CD4-positive, CD25-positive, alpha-beta regulatory T cell (primary cell): Measurements from ENCODE around the gene DPP10. TPM values are rescaled to one million over a fixed set of nuclear protein-coding genes. Genes with fewer than 3 reads are reported as not detected.

Experiments
- ATAC-seq, 2 donors: fragments of 150-1000 bp; cut with Tn5 transposase; one replicate each; pipeline ENCODE4 v1.10.0; 2021; ENCODE audit warnings: low read depth in 2 of 2, moderate number of reproducible peaks in 2 of 2, moderate library complexity in 1 of 2
- DNase-seq, 3 donors: peaks; one replicate each; pipeline versions ENCODE4 v3.0.0 to v3.0.0-alpha.2; 2012 to 2022; ENCODE audit warnings: mixed read lengths in 1 of 3
- H3K27ac ChIP-seq: one replicate; pipeline ENCODE4 v1.7.0; 2013; ENCODE audit warnings: mild to moderate bottlenecking, low read length; ENCODE audit not compliant: insufficient read depth, poor library complexity, severe bottlenecking
- H3K27me3 ChIP-seq: one replicate; pipeline ENCODE4 v1.7.0; 2013; ENCODE audit warnings: low read length; ENCODE audit not compliant: control insufficient read depth, insufficient read depth
- H3K36me3 ChIP-seq: one replicate; pipeline ENCODE4 v1.7.0; 2013; ENCODE audit warnings: mild to moderate bottlenecking, low read length, moderate library complexity; ENCODE audit not compliant: control insufficient read depth, insufficient read depth
- H3K4me1 ChIP-seq: 2 replicates; pipeline ENCODE4 v1.7.0; 2013; ENCODE audit warnings: mild to moderate bottlenecking, low read length; ENCODE audit not compliant: insufficient read depth, control insufficient read depth, poor library complexity, severe bottlenecking
- H3K4me3 ChIP-seq: one replicate; pipeline ENCODE4 v1.7.0; 2013; ENCODE audit warnings: low read depth, mild to moderate bottlenecking, low read length, moderate library complexity
- H3K9me3 ChIP-seq, 2 experiments: 1 replicate in 1 of 2; 2 replicates in 1 of 2; pipeline ENCODE4 v1.7.0; 2013; ENCODE audit warnings: low read length in 2 of 2, mild to moderate bottlenecking in 1 of 2, moderate library complexity in 1 of 2; ENCODE audit not compliant: control insufficient read depth in 2 of 2
- H3K27ac Mint-ChIP-seq, 3 donors: one replicate each; pipeline ENCODE4 v1.8.0; 2020 to 2022; ENCODE audit warnings: mild to moderate bottlenecking in 3 of 3, mixed read lengths in 3 of 3, moderate library complexity in 2 of 3
- H3K27me3 Mint-ChIP-seq: one replicate; pipeline ENCODE4 v1.8.0; 2022; ENCODE audit warnings: mild to moderate bottlenecking, mixed read lengths
- H3K36me3 Mint-ChIP-seq: one replicate; pipeline ENCODE4 v1.8.0; 2020; ENCODE audit warnings: mixed read lengths
- H3K4me1 Mint-ChIP-seq, 4 donors: one replicate each; pipeline ENCODE4 v1.8.0; 2020 to 2022; ENCODE audit warnings: mixed read lengths in 4 of 4, mild to moderate bottlenecking in 1 of 4
- H3K4me3 Mint-ChIP-seq, 4 donors: one replicate each; pipeline ENCODE4 v1.8.0; 2020 to 2022; ENCODE audit warnings: mild to moderate bottlenecking in 4 of 4, mixed read lengths in 4 of 4, moderate library complexity in 3 of 4
- H3K9me3 Mint-ChIP-seq, 7 donors: one replicate each; pipeline ENCODE4 v1.8.0; 2020 to 2022; ENCODE audit warnings: mixed read lengths in 7 of 7, mild to moderate bottlenecking in 3 of 7, moderate library complexity in 2 of 7
- polyA plus RNA-seq, 4 donors: library from polyadenylated mRNA; unstranded; fragments of 300-500 nt; fragmentation: Illumina TruSeq; gene quantifications; one replicate each; pipeline ENCODE4 v1.2.3, GENCODE V29; 2021
- total RNA-seq: library from RNA; stranded (reverse); gene quantifications from one replicate; pipeline ENCODE4 v1.2.3, GENCODE V29; 2022

The DPP10 gene
- total and polyA plus RNA-seq, 5 donors from 2014 or later = not detected

GRCh38 chr2:114537777-114538176 lies 95.3 kb downstream of the DPP10 start:
- no peak overlapping the region for H3K27ac ChIP-seq
- DNase-seq = no peak
- peaks cover 0 to 2% (median 0%) of the 10 kb centered on the region in 7 donors for H3K9me3 Mint-ChIP-seq

GRCh38 chr2:114542695-114543094 lies 100.3 kb downstream of the DPP10 start:
- Histone ChIP-seq H3K27me3 (no peaks in the 10 kb centered on the region), H3K36me3 (no peaks in the 10 kb centered on the region), H3K9me3 (no peaks in the 10 kb centered on the region), H3K4me1 (no peaks in the 10 kb centered on the region), H3K4me3 (no peak overlapping the region), H3K27ac (no peak overlapping the region)
- no peak overlapping the region for H3K27ac Mint-ChIP-seq
- H3K9me3 Mint-ChIP-seq = peaks cover 0 to 2% (median 0%) of the 10 kb centered on the region in 7 donors
- ATAC-seq (no peak), DNase-seq (no peak)
- H3K4me3 Mint-ChIP-seq = no peak overlapping the region
- H3K27me3 Mint-ChIP-seq = peaks cover 6% of the 10 kb centered on the region
- no peaks in the 10 kb centered on the region for H3K36me3 Mint-ChIP-seq
- H3K4me1 Mint-ChIP-seq = peaks cover 0 to 7% (median 0%) of the 10 kb centered on the region in 4 donors

More at GRCh38 chr2:114537777-114538176, 95.3 kb downstream of the DPP10 start:
- Mint-ChIP-seq H3K4me3 (no peak overlapping the region), H3K36me3 (no peaks in the 10 kb centered on the region), H3K4me1 (no peaks in the 10 kb centered on the region), H3K27ac (no peak overlapping the region), H3K27me3 (no peaks in the 10 kb centered on the region)
- Histone ChIP-seq H3K4me1 (no peaks in the 10 kb centered on the region), H3K4me3 (no peak overlapping the region), H3K27me3 (no peaks in the 10 kb centered on the region), H3K36me3 (no peaks in the 10 kb centered on the region), H3K9me3 (no peaks in the 10 kb centered on the region)
- ATAC-seq = no peak

- H3K36me3 Mint-ChIP-seq = no peaks in the 10 kb centered on the region
- no peak overlapping the region for H3K27ac Mint-ChIP-seq
- no peak overlapping the region for H3K4me3 ChIP-seq
- H3K36me3 ChIP-seq = no peaks in the 10 kb centered on the region
- H3K4me1 ChIP-seq = no peaks in the 10 kb centered on the region
- no peaks in the 10 kb centered on the region for H3K27me3 ChIP-seq
- peaks cover 0 to 2% (median 0%) of the 10 kb centered on the region in 7 donors for H3K9me3 Mint-ChIP-seq
- peaks cover 0 to 7% (median 0%) of the 10 kb centered on the region in 4 donors for H3K4me1 Mint-ChIP-seq
- H3K27ac ChIP-seq = no peak overlapping the region
- H3K27me3 Mint-ChIP-seq = peaks cover 6% of the 10 kb centered on the region
- no peak overlapping the region for H3K4me3 Mint-ChIP-seq
- no peak for ATAC-seq
- DNase-seq = no peak
- no peaks in the 10 kb centered on the region for H3K9me3 ChIP-seq
Observed at GRCh38 chr2:114543236-114543766, 100.9 kb downstream of the DPP10 start.

GRCh38 chr2:114545052-114545451 lies 102.6 kb downstream of the DPP10 start:
- no peaks in the 10 kb centered on the region for H3K36me3 Mint-ChIP-seq
- Histone ChIP-seq H3K4me1 (no peaks in the 10 kb centered on the region), H3K9me3 (no peaks in the 10 kb centered on the region), H3K27me3 (no peaks in the 10 kb centered on the region), H3K4me3 (no peak overlapping the region), H3K36me3 (no peaks in the 10 kb centered on the region), H3K27ac (no peak overlapping the region)
- no peak for ATAC-seq
- peaks cover 0 to 7% (median 0%) of the 10 kb centered on the region in 4 donors for H3K4me1 Mint-ChIP-seq
- DNase-seq = no peak
- peaks cover 6% of the 10 kb centered on the region for H3K27me3 Mint-ChIP-seq
- H3K27ac Mint-ChIP-seq = no peak overlapping the region
- H3K9me3 Mint-ChIP-seq = peaks cover 0 to 2% (median 0%) of the 10 kb centered on the region in 7 donors
- H3K4me3 Mint-ChIP-seq = no peak overlapping the region

- peaks cover 0 to 2% (median 0%) of the 10 kb centered on the region in 7 donors for H3K9me3 Mint-ChIP-seq
- Histone ChIP-seq H3K9me3 (no peaks in the 10 kb centered on the region), H3K4me1 (no peaks in the 10 kb centered on the region), H3K4me3 (no peak overlapping the region), H3K27ac (no peak overlapping the region), H3K36me3 (no peaks in the 10 kb centered on the region), H3K27me3 (no peaks in the 10 kb centered on the region)
- peaks cover 6% of the 10 kb centered on the region for H3K27me3 Mint-ChIP-seq
- H3K27ac Mint-ChIP-seq = no peak overlapping the region
- ATAC-seq = no peak
- DNase-seq = no peak
- no peaks in the 10 kb centered on the region for H3K36me3 Mint-ChIP-seq
- H3K4me3 Mint-ChIP-seq = no peak overlapping the region
- peaks cover 0 to 7% (median 0%) of the 10 kb centered on the region in 4 donors for H3K4me1 Mint-ChIP-seq
Observed at GRCh38 chr2:114546531-114546930, 104.1 kb downstream of the DPP10 start.

GRCh38 chr2:114548151-114548550 lies 105.7 kb downstream of the DPP10 start:
- Mint-ChIP-seq H3K27me3 (peaks cover 6% of the 10 kb centered on the region), H3K4me1 (peaks cover 0 to 6% (median 0%) of the 10 kb centered on the region in 4 donors), H3K9me3 (peaks cover 0 to 2% (median 0%) of the 10 kb centered on the region in 7 donors), H3K27ac (no peak overlapping the region), H3K36me3 (no peaks in the 10 kb centered on the region), H3K4me3 (no peak overlapping the region)
- H3K9me3 ChIP-seq = no peaks in the 10 kb centered on the region
- H3K27me3 ChIP-seq = no peaks in the 10 kb centered on the region
- no peak for DNase-seq
- no peaks in the 10 kb centered on the region for H3K4me1 ChIP-seq
- H3K27ac ChIP-seq = no peak overlapping the region
- no peak for ATAC-seq
- H3K36me3 ChIP-seq = no peaks in the 10 kb centered on the region
- no peak overlapping the region for H3K4me3 ChIP-seq

GRCh38 chr2:114550364-114550763 lies 107.9 kb downstream of the DPP10 start:
- no peaks in the 10 kb centered on the region for H3K36me3 Mint-ChIP-seq
- peaks cover 6% of the 10 kb centered on the region for H3K27me3 Mint-ChIP-seq
- no peak for DNase-seq
- Histone ChIP-seq H3K4me3 (no peak overlapping the region), H3K9me3 (no peaks in the 10 kb centered on the region), H3K27ac (no peak overlapping the region), H3K36me3 (no peaks in the 10 kb centered on the region), H3K4me1 (no peaks in the 10 kb centered on the region), H3K27me3 (no peaks in the 10 kb centered on the region)
- H3K4me1 Mint-ChIP-seq = no peaks in the 10 kb centered on the region
- no peak overlapping the region for H3K27ac Mint-ChIP-seq
- H3K4me3 Mint-ChIP-seq = no peak overlapping the region
- H3K9me3 Mint-ChIP-seq = peaks cover 0 to 2% (median 0%) of the 10 kb centered on the region in 7 donors
- ATAC-seq = no peak
